GM21529 (cell line): Measurements from ENCODE around the gene ZFP3.
A peak's percentile ranks its signal among the peaks of the same experiment; 100 is the strongest.
"Not testable (repeated sequence)": the region's sequence is repeated elsewhere in the genome, so short reads cannot be mapped to it uniquely, and the experiment has no call there.

Source experiments
- ATAC-seq: cut with Tn5 transposase; IDR thresholded peaks from one replicate; pipeline ENCODE4 v1.9.1; 2021; ENCODE audit not compliant: unreplicated experiment

The ZFP3 gene

GRCh38 chr17:5078106-5079028 lies at the start of gene ZFP3:
ZFP3 (plus strand) TSS chr17:5078467; CDS start chr17:5091505, 13,038 bp downstream.
- ATAC-seq, result peak; percentile 77

- ATAC-seq, result not testable (repeated sequence)
Observed at GRCh38 chr17:5030168-5030567, 48.1 kb upstream of the ZFP3 start.

DNA sequence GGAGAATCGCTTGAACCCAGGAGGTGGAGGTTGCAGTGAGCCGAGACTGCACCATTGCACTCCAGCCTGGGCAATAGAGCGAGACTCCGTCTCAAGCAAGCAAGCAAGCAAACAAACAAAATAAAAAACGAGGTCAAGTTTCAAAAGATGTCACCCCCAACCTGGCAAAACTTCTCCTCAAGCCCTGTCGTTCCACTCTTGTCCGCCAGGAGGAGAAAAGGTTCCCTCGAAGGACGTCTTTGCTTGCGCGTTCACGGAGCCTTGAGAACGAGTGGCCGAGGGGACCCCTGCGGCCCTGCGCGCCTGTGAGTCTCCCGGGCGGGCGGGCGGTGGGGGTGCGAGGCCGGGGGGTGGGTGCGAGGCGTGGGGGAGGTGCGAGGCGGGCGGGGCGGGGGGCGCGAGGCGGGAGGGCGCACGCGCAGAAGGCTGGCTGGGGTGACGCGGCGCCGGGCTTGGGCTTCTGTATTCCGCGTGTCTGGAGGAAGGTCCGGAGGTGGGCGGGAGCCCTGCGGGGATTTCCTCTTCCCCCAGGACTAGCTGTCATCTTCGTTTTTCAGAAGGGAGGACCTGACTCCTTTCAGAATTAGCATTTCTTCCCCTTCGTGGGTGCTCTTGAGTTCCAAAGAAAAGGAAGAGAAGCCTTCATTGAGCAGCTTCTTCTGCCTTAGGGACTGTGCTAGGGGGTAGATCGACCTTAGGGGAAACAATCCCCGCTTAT lies 46.7 kb upstream of the ZFP3 start:
- peak; percentile 53 for ATAC-seq

DNA sequence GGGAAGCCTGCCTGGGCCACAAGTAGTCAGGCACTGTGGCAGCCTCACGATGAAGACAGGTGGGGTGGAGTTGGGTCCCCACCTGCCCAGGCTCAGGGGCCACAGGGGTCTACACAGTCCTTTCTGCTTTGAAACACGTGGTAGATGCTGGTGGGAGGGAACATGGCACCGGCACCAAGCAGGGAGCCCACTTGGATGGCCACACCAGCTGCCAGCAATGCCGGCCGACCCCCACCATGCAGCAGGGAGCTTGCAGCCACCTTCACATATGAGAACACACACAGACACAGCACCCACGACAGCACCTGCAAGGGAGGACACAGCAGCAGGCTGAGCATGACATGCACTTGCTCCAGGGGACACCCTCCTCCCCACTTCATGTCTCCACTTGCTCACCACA lies 45.4 kb upstream of the ZFP3 start:
- ATAC-seq, result no peak

- ATAC-seq, result no peak
Observed at GRCh38 chr17:5033352-5034015, 44.8 kb upstream of the ZFP3 start.

- ATAC-seq, result no peak
Observed at GRCh38 chr17:5034063-5034462, 44.2 kb upstream of the ZFP3 start.

GRCh38 chr17:5034651-5035050 lies 43.6 kb upstream of the ZFP3 start:
- ATAC-seq, result no peak

DNA sequence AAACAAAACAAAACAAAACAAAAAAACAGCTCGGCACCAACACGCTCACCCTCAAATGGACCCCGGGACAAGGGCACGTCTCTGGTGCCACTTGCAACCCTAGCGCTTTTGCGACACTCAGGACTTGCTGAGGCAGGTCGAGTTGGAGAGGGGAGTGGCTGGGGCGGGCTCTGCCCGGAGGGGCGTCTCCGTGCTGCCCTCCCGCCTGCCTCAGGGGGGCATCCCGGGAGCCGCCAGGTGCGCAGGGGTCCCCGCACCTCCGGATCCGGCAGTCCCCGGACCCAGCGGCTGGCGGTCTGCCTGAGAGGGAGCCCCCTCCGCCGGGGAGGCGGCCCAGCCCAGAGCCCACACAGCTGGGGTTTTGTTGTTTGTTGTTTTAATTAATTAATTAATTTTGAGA lies 43.0 kb upstream of the ZFP3 start, which contains the start of gene SLC52A1:
SLC52A1 (minus strand) TSS at position 112 of the 400 bp plus-strand sequence. CDS start 820 bp downstream, outside the sequence.
- no peak for ATAC-seq

DNA sequence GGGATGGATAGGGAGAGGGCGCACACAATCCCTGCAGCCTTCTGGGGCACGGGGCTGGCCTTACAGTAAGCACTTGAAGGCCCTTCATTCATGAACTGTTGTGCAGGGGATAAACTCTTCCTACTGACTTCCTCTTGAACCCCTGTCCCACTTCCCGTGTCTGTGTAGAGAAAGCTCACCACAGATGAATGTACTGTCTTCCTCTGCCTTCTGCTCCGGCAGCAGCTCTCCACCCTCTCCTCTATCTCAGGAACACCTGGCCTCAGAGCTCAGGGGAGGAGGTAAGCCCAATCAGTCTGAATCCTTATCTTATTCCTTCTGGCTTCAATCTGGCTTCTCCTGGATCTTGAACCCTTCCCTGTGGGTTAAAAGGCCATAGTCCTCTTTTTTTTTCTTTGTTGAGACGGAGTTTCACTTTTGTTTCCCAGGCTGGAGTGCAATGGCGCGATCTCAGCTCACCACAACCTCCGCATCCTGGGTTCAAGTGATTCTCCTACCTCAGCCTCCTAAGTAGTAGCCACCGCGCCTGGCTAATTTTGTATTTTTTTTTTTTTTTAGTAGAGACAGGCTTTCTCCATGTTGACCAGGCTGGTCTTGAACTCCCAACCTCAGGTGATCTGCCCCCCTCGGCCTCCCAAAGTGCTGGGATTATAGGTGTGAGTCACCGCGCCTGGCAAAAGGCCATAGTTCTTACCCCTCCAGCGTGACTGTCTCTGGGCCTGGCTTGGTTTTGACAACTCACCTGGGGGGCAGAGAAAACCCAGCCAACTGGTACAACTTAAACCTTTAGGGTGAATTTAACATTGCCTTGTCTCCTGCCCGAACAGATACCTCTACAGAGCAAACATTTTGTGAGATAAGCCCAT lies 35.9 kb upstream of the ZFP3 start:
- ATAC-seq, result no peak

- no peak for ATAC-seq
Observed at GRCh38 chr17:5043524-5043923, 34.7 kb upstream of the ZFP3 start.

- no peak for ATAC-seq
Observed at GRCh38 chr17:5044630-5045029, 33.6 kb upstream of the ZFP3 start.

- no peak for ATAC-seq
Observed at GRCh38 chr17:5045496-5045895, 32.8 kb upstream of the ZFP3 start.

DNA sequence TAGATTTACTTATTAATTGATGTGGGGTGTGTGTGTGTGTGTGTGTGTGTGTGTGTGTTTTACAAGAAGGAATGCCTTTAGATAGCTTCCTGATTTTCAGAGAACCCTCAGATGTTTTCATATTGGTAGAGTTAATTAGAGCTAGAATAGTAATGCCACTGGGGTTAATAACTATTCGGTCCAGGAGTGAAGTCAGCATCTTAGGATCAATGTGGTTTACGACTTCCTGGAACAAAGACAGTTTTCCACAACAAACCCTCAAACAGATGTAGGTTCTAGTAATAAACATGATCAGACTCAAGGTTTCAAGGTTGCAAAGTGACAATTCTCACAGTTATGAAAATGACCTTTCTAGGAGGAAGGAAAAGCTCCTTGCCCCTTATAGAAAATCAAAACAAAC lies 30.8 kb upstream of the ZFP3 start:
- ATAC-seq, result no peak

- ATAC-seq, result no peak
Observed at GRCh38 chr17:5049314-5049841, 28.9 kb upstream of the ZFP3 start.

DNA sequence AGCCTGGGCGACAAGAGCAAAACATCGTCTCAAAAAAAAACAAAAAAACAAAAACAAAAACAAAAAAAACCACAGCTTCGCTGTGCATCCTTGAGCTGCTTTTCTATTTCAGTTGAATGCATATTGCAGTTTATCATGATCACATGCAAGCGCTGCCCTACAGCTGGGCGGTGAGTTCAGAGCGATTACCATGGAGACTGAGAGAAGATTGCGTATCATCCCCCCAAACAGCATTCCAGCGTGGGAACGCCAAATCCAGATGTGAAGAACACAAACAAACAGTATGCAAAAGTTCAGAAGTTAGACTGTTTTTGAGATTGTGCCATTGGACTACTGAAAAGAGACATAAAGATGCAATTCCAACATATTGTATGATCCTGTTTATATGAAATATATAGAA lies 28.0 kb upstream of the ZFP3 start:
- no peak for ATAC-seq

GRCh38 chr17:5055543-5055942 lies 22.7 kb upstream of the ZFP3 start:
- ATAC-seq, result no peak

DNA sequence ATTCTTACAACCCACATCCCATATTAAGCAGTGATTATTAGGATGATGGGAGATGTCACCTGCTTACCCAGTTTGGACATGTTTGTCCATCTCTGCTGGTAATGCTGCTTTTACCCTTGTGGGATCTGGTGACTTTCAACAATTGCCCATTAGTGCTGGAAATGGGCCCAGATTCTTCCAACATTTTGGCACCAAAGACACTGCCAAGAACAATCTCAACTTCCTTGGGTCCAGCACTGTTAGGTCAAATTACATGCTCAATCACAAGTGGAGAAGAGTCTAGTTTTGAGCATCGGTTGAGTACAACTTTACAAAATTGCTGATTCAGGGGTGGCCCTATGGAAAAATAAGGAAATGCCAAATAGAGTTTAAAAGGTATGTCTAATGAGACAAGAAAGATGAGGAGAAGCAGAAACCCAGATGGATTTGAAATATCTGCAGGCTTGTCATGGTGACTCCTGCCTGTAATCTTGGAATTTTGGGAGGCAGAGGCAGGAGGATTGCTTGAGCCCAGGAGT lies 13.0 kb upstream of the ZFP3 start:
- no peak for ATAC-seq

GRCh38 chr17:5068236-5068635 lies 10.0 kb upstream of the ZFP3 start:
- no peak for ATAC-seq

DNA sequence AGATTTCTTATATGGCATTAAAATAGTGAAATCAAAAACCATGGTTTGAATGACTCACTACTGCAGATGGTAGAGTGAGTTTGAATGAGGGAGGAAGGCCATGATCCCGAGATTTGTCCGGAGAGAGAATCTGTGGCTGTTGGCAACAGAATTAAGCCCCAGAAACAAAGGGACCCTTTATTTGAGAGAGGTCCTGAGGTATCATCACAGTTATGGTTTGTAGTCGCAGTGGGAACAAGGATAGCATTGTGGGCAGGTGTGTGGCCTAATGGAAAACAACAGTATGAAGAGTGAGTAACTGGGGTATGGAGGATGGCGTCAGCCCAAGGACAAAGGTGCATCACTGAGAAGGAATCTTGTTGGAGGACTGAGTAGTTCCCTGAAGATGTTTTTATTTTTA lies 8.5 kb upstream of the ZFP3 start:
- no peak for ATAC-seq

DNA sequence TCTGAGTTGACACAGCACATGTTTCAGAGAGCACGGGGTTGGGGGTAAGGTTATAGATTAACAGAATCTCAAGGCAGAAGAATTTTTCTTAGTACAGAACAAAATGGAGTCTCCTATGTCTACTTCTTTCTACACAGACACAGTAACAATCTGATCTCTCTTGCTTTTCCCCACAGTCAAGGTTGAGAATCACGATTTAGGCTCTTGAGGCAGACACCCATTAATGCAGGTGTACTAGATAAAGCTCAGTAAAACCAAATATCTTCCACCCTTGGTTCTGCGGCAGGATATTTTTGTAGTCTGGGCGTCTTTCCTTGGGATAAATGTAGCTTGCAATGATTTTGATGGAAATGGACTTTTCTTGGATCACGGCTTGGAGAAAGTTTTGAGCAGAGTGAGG lies 2.8 kb upstream of the ZFP3 start:
- not testable (repeated sequence) for ATAC-seq
